ENCODE data around the gene SOAT1.

SOAT1 gene

DNA sequence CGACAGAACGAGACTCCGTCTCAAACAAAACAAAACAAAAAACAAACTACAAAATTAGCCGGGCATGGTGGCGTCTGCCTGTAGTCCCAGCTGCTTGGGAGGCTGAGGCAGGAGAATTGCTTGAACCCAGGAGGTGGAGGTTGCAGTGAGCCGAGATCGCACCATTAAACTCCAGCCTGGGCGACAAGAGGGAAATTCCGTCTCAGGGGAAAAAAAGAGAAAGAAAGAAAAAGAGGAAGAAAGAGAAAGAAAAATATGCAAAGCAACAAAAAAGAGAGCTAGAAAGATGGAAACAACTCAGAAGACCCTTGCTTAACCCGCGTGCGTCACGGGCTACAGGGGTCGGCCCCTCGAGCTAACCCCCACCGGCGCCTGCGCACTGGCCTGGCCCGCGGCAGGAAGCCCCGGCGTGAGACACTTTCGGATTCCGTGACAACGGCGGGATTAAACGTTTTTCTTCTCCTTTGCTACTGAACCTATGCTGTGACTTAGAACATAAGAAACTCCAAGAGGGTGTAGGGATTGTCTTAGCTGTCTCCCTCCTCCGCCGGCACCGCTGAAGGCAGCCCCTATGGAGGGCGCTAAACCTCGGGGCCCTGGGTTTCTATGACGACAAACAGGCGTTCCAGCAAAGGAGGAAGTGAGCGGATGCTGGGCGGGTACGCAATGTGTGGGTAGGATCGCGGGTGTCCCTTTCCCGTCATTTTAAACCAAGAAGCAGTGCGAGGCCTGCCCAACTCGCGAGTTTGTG, 71.9 kb downstream of the SOAT1 start, which contains the start of gene AXDND1 (continued):
- TF ChIP-seq, protein P1, sequence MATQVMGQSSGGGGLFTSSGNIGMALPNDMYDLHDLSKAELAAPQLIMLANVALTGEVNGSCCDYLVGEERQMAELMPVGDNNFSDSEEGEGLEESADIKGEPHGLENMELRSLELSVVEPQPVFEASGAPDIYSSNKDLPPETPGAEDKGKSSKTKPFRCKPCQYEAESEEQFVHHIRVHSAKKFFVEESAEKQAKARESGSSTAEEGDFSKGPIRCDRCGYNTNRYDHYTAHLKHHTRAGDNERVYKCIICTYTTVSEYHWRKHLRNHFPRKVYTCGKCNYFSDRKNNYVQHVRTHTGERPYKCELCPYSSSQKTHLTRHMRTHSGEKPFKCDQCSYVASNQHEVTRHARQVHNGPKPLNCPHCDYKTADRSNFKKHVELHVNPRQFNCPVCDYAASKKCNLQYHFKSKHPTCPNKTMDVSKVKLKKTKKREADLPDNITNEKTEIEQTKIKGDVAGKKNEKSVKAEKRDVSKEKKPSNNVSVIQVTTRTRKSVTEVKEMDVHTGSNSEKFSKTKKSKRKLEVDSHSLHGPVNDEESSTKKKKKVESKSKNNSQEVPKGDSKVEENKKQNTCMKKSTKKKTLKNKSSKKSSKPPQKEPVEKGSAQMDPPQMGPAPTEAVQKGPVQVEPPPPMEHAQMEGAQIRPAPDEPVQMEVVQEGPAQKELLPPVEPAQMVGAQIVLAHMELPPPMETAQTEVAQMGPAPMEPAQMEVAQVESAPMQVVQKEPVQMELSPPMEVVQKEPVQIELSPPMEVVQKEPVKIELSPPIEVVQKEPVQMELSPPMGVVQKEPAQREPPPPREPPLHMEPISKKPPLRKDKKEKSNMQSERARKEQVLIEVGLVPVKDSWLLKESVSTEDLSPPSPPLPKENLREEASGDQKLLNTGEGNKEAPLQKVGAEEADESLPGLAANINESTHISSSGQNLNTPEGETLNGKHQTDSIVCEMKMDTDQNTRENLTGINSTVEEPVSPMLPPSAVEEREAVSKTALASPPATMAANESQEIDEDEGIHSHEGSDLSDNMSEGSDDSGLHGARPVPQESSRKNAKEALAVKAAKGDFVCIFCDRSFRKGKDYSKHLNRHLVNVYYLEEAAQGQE (tag by site-specific recombination; IDR thresholded peaks at IDR 0.05), result peak; percentile 18; the same call in 1 of the 2 replicates

DNA sequence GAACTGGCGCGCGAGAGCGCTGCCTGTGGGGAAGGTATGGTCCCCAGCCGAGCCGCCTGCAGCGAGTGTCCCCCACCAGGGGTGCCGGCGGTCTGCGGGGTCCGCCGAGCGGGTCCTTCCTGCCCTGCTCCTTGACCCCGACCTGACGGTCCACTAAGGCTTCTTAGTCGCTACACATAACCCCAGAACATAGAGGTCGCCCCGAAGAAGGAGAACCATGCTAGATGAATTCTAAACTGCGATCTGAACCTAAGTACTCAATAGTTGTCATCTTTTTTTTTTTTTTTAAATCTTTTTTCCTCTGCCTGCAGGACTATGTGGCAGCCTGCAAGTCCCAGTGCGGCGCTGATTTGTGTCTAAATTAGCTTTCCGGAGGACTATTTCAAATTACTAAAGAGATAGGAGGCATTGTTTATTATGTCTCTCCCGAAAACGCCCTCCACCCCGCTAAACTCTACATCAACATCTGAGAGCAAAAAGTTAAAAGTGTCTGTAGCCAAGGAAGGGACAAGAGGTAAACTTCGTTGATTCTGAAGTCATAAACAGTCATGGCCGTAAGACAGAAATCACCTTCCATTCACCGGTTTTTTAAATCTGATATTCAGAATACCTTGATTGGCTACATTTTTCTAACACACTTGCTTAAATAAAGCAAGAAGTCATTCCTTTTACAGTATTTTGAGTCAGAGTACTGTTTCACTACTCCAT, 72.7 kb downstream of the SOAT1 start:
- POLR2A ChIA-PET, result interaction anchor here (0.5 to 1.4 kb wide), 2 partner anchors 72 to 286 kb away, joined by 3 to 9 read pairs; partner anchors contain the start of gene SOAT1
- CTCF ChIA-PET, result interaction anchor here (0.6 to 5.5 kb wide), 9 partner anchors 51 to 1125 kb away, joined by 3 to 37 read pairs (median 3); partner anchors contain the start of gene SOAT1
- Histone ChIP-seq H3K9me3 (ENCODE audit: control insufficient read depth, insufficient read depth, low read depth, low read length) (no peaks in the 10 kb centered on the region), H3K36me3 (ENCODE audit: control insufficient read depth in 2 of 2, insufficient read depth in 1 of 2, low read length in 2 of 2) (no peaks in the 10 kb centered on the region), H3K4me3 (ENCODE audit: low read depth, low read length) (peak overlapping the region; percentile 78), H3K27ac (ENCODE audit: extremely low read depth, low read depth, low read length) (peak overlapping the region; percentile 58; the same call in 1 of the 2 replicates), H3K4me1 (ENCODE audit: control insufficient read depth, insufficient read depth, low read length) (no peaks in the 10 kb centered on the region)
- TF ChIP-seq OSR2 (tag by site-specific recombination; IDR thresholded peaks at IDR 0.05) (no peak), FEZF1 (tag by site-specific recombination; IDR thresholded peaks at IDR 0.05) (no peak), ZBTB17 (tag by site-specific recombination; IDR thresholded peaks at IDR 0.05) (peak; percentile 71), ZNF529 (tag by site-specific recombination; IDR thresholded peaks at IDR 0.05; ENCODE audit: insufficient replicate concordance) (no peak), ZNF114 (tag by site-specific recombination; IDR thresholded peaks at IDR 0.05) (no peak), ZNF2 (tag by site-specific recombination; IDR thresholded peaks at IDR 0.05) (no peak), ZNF777 (tag by site-specific recombination; IDR thresholded peaks at IDR 0.05; ENCODE audit: borderline replicate concordance) (peak; percentile 32; the same call in 1 of the 2 replicates), ZNF510 (tag by site-specific recombination; IDR thresholded peaks at IDR 0.05; ENCODE audit: insufficient replicate concordance) (no peak), ZNF843 (tag by site-specific recombination; IDR thresholded peaks at IDR 0.05) (no peak), ZNF747 (tag by site-specific recombination; IDR thresholded peaks at IDR 0.05) (no peak), ZNF335 (tag by site-specific recombination; conservative IDR thresholded peaks at IDR 0.05) (peak; percentile 63), ZNF768 (tag by site-specific recombination; IDR thresholded peaks at IDR 0.05) (no peak), OVOL3 (tag by site-specific recombination; IDR thresholded peaks at IDR 0.05) (no peak)
- TF ChIP-seq, protein P2, sequence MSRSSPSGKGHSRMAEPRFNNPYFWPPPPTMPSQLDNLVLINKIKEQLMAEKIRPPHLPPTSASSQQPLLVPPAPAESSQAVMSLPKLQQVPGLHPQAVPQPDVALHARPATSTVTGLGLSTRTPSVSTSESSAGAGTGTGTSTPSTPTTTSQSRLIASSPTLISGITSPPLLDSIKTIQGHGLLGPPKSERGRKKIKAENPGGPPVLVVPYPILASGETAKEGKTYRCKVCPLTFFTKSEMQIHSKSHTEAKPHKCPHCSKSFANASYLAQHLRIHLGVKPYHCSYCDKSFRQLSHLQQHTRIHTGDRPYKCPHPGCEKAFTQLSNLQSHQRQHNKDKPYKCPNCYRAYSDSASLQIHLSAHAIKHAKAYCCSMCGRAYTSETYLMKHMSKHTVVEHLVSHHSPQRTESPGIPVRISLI (tag by site-specific recombination; IDR thresholded peaks at IDR 0.05), result peak; percentile 79
- TF ChIP-seq, protein P3, sequence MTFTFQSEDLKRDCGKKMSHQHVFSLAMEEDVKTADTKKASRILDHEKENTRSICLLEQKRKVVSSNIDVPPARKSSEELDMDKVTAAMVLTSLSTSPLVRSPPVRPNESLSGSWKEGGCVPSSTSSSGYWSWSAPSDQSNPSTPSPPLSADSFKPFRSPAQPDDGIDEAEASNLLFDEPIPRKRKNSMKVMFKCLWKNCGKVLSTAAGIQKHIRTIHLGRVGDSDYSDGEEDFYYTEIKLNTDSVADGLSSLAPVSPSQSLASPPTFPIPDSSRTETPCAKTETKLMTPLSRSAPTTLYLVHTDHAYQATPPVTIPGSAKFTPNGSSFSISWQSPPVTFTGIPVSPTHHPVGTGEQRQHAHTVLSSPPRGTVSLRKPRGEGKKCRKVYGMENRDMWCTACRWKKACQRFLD (tag by site-specific recombination; IDR thresholded peaks at IDR 0.05), result no peak
- TF ChIP-seq, protein P4, sequence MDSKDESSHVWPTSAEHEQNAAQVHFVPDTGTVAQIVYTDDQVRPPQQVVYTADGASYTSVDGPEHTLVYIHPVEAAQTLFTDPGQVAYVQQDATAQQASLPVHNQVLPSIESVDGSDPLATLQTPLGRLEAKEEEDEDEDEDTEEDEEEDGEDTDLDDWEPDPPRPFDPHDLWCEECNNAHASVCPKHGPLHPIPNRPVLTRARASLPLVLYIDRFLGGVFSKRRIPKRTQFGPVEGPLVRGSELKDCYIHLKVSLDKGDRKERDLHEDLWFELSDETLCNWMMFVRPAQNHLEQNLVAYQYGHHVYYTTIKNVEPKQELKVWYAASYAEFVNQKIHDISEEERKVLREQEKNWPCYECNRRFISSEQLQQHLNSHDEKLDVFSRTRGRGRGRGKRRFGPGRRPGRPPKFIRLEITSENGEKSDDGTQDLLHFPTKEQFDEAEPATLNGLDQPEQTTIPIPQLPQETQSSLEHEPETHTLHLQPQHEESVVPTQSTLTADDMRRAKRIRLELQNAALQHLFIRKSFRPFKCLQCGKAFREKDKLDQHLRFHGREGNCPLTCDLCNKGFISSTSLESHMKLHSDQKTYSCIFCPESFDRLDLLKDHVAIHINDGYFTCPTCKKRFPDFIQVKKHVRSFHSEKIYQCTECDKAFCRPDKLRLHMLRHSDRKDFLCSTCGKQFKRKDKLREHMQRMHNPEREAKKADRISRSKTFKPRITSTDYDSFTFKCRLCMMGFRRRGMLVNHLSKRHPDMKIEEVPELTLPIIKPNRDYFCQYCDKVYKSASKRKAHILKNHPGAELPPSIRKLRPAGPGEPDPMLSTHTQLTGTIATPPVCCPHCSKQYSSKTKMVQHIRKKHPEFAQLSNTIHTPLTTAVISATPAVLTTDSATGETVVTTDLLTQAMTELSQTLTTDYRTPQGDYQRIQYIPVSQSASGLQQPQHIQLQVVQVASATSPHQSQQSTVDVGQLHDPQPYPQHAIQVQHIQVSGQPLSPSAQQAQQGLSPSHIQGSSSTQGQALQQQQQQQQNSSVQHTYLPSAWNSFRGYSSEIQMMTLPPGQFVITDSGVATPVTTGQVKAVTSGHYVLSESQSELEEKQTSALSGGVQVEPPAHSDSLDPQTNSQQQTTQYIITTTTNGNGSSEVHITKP (tag by site-specific recombination; IDR thresholded peaks at IDR 0.05), result peak; percentile 97
- TF ChIP-seq, protein P5, sequence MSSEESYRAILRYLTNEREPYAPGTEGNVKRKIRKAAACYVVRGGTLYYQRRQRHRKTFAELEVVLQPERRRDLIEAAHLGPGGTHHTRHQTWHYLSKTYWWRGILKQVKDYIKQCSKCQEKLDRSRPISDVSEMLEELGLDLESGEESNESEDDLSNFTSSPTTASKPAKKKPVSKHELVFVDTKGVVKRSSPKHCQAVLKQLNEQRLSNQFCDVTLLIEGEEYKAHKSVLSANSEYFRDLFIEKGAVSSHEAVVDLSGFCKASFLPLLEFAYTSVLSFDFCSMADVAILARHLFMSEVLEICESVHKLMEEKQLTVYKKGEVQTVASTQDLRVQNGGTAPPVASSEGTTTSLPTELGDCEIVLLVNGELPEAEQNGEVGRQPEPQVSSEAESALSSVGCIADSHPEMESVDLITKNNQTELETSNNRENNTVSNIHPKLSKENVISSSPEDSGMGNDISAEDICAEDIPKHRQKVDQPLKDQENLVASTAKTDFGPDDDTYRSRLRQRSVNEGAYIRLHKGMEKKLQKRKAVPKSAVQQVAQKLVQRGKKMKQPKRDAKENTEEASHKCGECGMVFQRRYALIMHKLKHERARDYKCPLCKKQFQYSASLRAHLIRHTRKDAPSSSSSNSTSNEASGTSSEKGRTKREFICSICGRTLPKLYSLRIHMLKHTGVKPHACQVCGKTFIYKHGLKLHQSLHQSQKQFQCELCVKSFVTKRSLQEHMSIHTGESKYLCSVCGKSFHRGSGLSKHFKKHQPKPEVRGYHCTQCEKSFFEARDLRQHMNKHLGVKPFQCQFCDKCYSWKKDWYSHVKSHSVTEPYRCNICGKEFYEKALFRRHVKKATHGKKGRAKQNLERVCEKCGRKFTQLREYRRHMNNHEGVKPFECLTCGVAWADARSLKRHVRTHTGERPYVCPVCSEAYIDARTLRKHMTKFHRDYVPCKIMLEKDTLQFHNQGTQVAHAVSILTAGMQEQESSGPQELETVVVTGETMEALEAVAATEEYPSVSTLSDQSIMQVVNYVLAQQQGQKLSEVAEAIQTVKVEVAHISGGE (tag by site-specific recombination; conservative IDR thresholded peaks at IDR 0.05; ENCODE audit: low read depth), result no peak
- TF ChIP-seq, protein P6, sequence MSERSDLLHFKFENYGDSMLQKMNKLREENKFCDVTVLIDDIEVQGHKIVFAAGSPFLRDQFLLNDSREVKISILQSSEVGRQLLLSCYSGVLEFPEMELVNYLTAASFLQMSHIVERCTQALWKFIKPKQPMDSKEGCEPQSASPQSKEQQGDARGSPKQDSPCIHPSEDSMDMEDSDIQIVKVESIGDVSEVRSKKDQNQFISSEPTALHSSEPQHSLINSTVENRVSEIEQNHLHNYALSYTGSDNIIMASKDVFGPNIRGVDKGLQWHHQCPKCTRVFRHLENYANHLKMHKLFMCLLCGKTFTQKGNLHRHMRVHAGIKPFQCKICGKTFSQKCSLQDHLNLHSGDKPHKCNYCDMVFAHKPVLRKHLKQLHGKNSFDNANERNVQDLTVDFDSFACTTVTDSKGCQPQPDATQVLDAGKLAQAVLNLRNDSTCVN (tag by site-specific recombination; optimal IDR thresholded peaks at IDR 0.05), result peak; percentile 28

Data from HEK293 (cell line).